HepG2 (cell line): Measurements from ENCODE around the gene SAA1. TPM values are rescaled to one million over a fixed set of nuclear protein-coding genes. Genes with fewer than 3 reads are reported as not detected.
A peak's percentile ranks its signal among the peaks of the same experiment; 100 is the strongest.

ENCODE experiments used
- HNF4G ChIP-seq, 2 experiments: sonication (generic) in 1 of 2; formaldehyde crosslinking in 1 of 2; IDR thresholded peaks; 2 replicates each; pipeline versions ENCODE4 v1.4.0 to v1.6.1; 2011 to 2020; ENCODE audit warnings: borderline replicate concordance in 2 of 2, low read depth in 2 of 2, mild to moderate bottlenecking in 2 of 2, low read length in 1 of 2, missing genetic modification reagents in 1 of 2, moderate library complexity in 1 of 2
- KLF12 ChIP-seq: sonication (generic); formaldehyde crosslinking; IDR thresholded peaks from 2 replicates; pipeline ENCODE4 v1.4.0; 2020; ENCODE audit warnings: missing genetic modification reagents, borderline replicate concordance
- SOX13 ChIP-seq, 3 experiments: fragments of 450-650 bp in 1 of 3; sonication (generic) in 1 of 3; formaldehyde crosslinking in 1 of 3; IDR thresholded peaks in 2 of 3; conservative IDR thresholded peaks in 1 of 3; 2 replicates each; pipeline versions ENCODE4 v1.5.0 to v1.6.1; 2016 to 2020; ENCODE audit warnings: antibody characterized with exemption in 1 of 3, mild to moderate bottlenecking in 1 of 3, missing compliant biosample characterization in 1 of 3, missing genetic modification reagents in 1 of 3, moderate library complexity in 1 of 3
- SOX6 ChIP-seq, 2 experiments: fragments of 450-650 bp in 1 of 2; sonication (generic) in 1 of 2; formaldehyde crosslinking in 1 of 2; IDR thresholded peaks; 2 replicates each; pipeline versions ENCODE4 v1.4.0 to v1.6.1; 2017 to 2020; ENCODE audit warnings: antibody characterized with exemption in 1 of 2, mild to moderate bottlenecking in 1 of 2, missing genetic modification reagents in 1 of 2
- YEATS2 ChIP-seq: sonication (generic); formaldehyde crosslinking; IDR thresholded peaks from 2 replicates; pipeline ENCODE4 v1.4.0; 2020; ENCODE audit warnings: missing genetic modification reagents, borderline replicate concordance
- ZBTB43 ChIP-seq: sonication (generic); formaldehyde crosslinking; conservative IDR thresholded peaks from 2 replicates; pipeline ENCODE4 v1.4.0; 2020; ENCODE audit warnings: missing genetic modification reagents
- ZNF570 ChIP-seq: sonication (generic); formaldehyde crosslinking; IDR thresholded peaks from 2 replicates; pipeline ENCODE4 v1.4.0; 2020; ENCODE audit warnings: mild to moderate bottlenecking, missing genetic modification reagents, borderline replicate concordance
- polyA plus RNA-seq, 8 experiments: library from polyadenylated mRNA; depleted of rRNA in 3 of 8; stranded (reverse) in 7 of 8; unstranded in 1 of 8; fragments of >200 nt; fragmentation: Illumina TruSeq in 4 of 8; extraction: Trizol in 4 of 8; gene quantifications; 2 replicates each; pipeline versions ENCODE4 v1.2.1 to v1.2.3, GENCODE V29; 2011 to 2016; ENCODE audit warnings: low read depth in 4 of 8, missing spikeins in 1 of 8, mixed read lengths in 1 of 8; ENCODE audit not compliant: insufficient read depth in 1 of 8
- total RNA-seq, 5 experiments: library from RNA; depleted of rRNA; stranded (reverse); fragments of >200 nt; fragmentation: Illumina TruSeq; extraction: Trizol; gene quantifications; 2 replicates each; pipeline ENCODE4 v1.2.3, GENCODE V29; 2016; ENCODE audit warnings: low read depth in 1 of 5
- TF ChIP-seq, protein P1 (sequence below): sonication (generic); formaldehyde crosslinking; IDR thresholded peaks from 2 replicates; pipeline ENCODE4 v1.4.0; 2020; ENCODE audit warnings: mild to moderate bottlenecking, missing genetic modification reagents, borderline replicate concordance
- TF ChIP-seq, protein P2 (sequence below), 2 experiments: IDR thresholded peaks; 2 replicates each; pipeline ENCODE4 v1.6.1; 2011 to 2012; ENCODE audit warnings: low read length in 2 of 2, borderline replicate concordance in 1 of 2, low read depth in 1 of 2, mild to moderate bottlenecking in 1 of 2, moderate library complexity in 1 of 2
- TF ChIP-seq, protein P3 (sequence below): conservative IDR thresholded peaks from 2 replicates; pipeline ENCODE4 v1.6.1; 2018; ENCODE audit warnings: missing genetic modification reagents

The SAA1 gene
- total and polyA plus RNA-seq, 2 of the 13 experiments (the other 11 are each of a cell fraction or from before 2014, with no cell fraction given), result not detected

GRCh38 chr11:18223591-18224387 is 42.3 kb upstream of the SAA1 start (continued):
- peak; percentile 99 for TF ChIP-seq ZBTB43 (CRISPR knock-in tag)
- TF ChIP-seq SOX6 (IDR thresholded peaks at IDR 0.05), result no peak
- TF ChIP-seq SOX6 (CRISPR knock-in tag; IDR thresholded peaks at IDR 0.05), result peak; percentile 92
- 0 out of 2 replicates have a peak, but pooled peaks have one; percentile 22 for TF ChIP-seq KLF12 (CRISPR knock-in tag)
- TF ChIP-seq, protein P1, sequence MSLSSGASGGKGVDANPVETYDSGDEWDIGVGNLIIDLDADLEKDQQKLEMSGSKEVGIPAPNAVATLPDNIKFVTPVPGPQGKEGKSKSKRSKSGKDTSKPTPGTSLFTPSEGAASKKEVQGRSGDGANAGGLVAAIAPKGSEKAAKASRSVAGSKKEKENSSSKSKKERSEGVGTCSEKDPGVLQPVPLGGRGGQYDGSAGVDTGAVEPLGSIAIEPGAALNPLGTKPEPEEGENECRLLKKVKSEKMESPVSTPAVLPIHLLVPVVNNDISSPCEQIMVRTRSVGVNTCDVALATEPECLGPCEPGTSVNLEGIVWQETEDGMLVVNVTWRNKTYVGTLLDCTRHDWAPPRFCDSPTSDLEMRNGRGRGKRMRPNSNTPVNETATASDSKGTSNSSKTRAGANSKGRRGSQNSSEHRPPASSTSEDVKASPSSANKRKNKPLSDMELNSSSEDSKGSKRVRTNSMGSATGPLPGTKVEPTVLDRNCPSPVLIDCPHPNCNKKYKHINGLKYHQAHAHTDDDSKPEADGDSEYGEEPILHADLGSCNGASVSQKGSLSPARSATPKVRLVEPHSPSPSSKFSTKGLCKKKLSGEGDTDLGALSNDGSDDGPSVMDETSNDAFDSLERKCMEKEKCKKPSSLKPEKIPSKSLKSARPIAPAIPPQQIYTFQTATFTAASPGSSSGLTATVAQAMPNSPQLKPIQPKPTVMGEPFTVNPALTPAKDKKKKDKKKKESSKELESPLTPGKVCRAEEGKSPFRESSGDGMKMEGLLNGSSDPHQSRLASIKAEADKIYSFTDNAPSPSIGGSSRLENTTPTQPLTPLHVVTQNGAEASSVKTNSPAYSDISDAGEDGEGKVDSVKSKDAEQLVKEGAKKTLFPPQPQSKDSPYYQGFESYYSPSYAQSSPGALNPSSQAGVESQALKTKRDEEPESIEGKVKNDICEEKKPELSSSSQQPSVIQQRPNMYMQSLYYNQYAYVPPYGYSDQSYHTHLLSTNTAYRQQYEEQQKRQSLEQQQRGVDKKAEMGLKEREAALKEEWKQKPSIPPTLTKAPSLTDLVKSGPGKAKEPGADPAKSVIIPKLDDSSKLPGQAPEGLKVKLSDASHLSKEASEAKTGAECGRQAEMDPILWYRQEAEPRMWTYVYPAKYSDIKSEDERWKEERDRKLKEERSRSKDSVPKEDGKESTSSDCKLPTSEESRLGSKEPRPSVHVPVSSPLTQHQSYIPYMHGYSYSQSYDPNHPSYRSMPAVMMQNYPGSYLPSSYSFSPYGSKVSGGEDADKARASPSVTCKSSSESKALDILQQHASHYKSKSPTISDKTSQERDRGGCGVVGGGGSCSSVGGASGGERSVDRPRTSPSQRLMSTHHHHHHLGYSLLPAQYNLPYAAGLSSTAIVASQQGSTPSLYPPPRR, result peak; percentile 74; the same call in 1 of the 2 replicates
- no peak for TF ChIP-seq SOX13 (IDR thresholded peaks at IDR 0.05)
- TF ChIP-seq SOX13 (CRISPR knock-in tag; conservative IDR thresholded peaks at IDR 0.05 in 1 of 2, IDR thresholded peaks at IDR 0.05 in 1 of 2), result peak in 1 of 2 experiments; percentile 88; a peak in 2 of 4 replicates
- TF ChIP-seq, protein P2, sequence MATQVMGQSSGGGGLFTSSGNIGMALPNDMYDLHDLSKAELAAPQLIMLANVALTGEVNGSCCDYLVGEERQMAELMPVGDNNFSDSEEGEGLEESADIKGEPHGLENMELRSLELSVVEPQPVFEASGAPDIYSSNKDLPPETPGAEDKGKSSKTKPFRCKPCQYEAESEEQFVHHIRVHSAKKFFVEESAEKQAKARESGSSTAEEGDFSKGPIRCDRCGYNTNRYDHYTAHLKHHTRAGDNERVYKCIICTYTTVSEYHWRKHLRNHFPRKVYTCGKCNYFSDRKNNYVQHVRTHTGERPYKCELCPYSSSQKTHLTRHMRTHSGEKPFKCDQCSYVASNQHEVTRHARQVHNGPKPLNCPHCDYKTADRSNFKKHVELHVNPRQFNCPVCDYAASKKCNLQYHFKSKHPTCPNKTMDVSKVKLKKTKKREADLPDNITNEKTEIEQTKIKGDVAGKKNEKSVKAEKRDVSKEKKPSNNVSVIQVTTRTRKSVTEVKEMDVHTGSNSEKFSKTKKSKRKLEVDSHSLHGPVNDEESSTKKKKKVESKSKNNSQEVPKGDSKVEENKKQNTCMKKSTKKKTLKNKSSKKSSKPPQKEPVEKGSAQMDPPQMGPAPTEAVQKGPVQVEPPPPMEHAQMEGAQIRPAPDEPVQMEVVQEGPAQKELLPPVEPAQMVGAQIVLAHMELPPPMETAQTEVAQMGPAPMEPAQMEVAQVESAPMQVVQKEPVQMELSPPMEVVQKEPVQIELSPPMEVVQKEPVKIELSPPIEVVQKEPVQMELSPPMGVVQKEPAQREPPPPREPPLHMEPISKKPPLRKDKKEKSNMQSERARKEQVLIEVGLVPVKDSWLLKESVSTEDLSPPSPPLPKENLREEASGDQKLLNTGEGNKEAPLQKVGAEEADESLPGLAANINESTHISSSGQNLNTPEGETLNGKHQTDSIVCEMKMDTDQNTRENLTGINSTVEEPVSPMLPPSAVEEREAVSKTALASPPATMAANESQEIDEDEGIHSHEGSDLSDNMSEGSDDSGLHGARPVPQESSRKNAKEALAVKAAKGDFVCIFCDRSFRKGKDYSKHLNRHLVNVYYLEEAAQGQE (IDR thresholded peaks at IDR 0.05; ENCODE audit: borderline replicate concordance in 1 of 2, low read depth in 1 of 2, low read length in 2 of 2), result peak in 1 of 2 experiments; percentile 61; a peak in 1 of 4 replicates
- TF ChIP-seq, protein P3, sequence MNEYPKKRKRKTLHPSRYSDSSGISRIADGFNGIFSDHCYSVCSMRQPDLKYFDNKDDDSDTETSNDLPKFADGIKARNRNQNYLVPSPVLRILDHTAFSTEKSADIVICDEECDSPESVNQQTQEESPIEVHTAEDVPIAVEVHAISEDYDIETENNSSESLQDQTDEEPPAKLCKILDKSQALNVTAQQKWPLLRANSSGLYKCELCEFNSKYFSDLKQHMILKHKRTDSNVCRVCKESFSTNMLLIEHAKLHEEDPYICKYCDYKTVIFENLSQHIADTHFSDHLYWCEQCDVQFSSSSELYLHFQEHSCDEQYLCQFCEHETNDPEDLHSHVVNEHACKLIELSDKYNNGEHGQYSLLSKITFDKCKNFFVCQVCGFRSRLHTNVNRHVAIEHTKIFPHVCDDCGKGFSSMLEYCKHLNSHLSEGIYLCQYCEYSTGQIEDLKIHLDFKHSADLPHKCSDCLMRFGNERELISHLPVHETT, result no peak
- TF ChIP-seq YEATS2, result peak; percentile 59; the same call in 1 of the 2 replicates
- 0 out of 2 replicates have a peak, but pooled peaks have one; percentile 79 for TF ChIP-seq ZNF570
- TF ChIP-seq HNF4G (IDR thresholded peaks at IDR 0.05; ENCODE audit: borderline replicate concordance, low read depth, low read length), result peak; percentile 96
- peak; percentile 93 for TF ChIP-seq HNF4G (CRISPR knock-in tag; IDR thresholded peaks at IDR 0.05; ENCODE audit: borderline replicate concordance, low read depth)
